GM12878 (cell line): ENCODE data around the gene ENG. TPM values are rescaled to one million over a fixed set of nuclear protein-coding genes. Genes with fewer than 3 reads are reported as not detected.
"Not testable (repeated sequence)": the region's sequence is repeated elsewhere in the genome, so short reads cannot be mapped to it uniquely, and the experiment has no call there.

ENCODE experiments used
- ATAC-seq: fragments of 200-7000 bp; cut with Tn5 transposase; 3 replicates; pipeline ENCODE4 v1.9.1; 2020; ENCODE audit warnings: mild to moderate bottlenecking, moderate library complexity
- BruUV-seq: library from RNA; stranded (reverse); fragments of 400-500 nt; replicated peaks from 2 replicates; lab custom pipeline; 2021; lab: Mats Ljungman, UMichigan
- CTCF ChIA-PET: fragments of 300-600 bp; sonication (Branson Sonifier 250); formaldehyde crosslinking; extraction: SDS; loops from one replicate; lab custom pipeline; 2021; ENCODE audit warnings: inconsistent platforms; lab: Yijun Ruan, JAX
- POLR2A ChIA-PET: fragments of 350-600 bp; formaldehyde crosslinking; extraction: SDS; loops from one replicate; lab custom pipeline; 2021; ENCODE audit warnings: inconsistent platforms; lab: Charles Lee
- RAD21 ChIA-PET: fragments of 300-600 bp; sonication (Branson Sonifier 250); formaldehyde crosslinking; loops from one replicate; lab custom pipeline; 2023; ENCODE audit warnings: antibody characterized with exemption; ENCODE audit not compliant: unreplicated experiment; lab: Charles Lee
- SMC1A ChIA-PET: fragments of 300-600 bp; sonication (Branson Sonifier 250); formaldehyde crosslinking; loops from one replicate; lab custom pipeline; 2023; ENCODE audit not compliant: unreplicated experiment, uncharacterized antibody; lab: Charles Lee
- DNase-seq: peaks from one replicate; pipeline ENCODE4 v3.0.0-alpha.2; 2011; ENCODE audit warnings: low read depth, low spot score
- FAIRE-seq: peaks from 3 replicates; lab custom pipeline; 2011; peaks lifted over from hg19 to GRCh38; lab: Jason Lieb, UNC
- H2AFZ ChIP-seq: 2 replicates; pipeline ENCODE4 v1.6.0; 2011; ENCODE audit warnings: low read depth, low read length, control low read depth; ENCODE audit not compliant: control insufficient read depth
- H3K27ac ChIP-seq: 2 replicates; pipeline ENCODE4 v1.5.1; 2011; ENCODE audit warnings: control low read depth; ENCODE audit not compliant: control insufficient read depth, insufficient read depth
- H3K27me3 ChIP-seq, 2 experiments: replicated peaks in 1 of 2; 2 replicates each; pipeline versions ENCODE4 v1.6.0 to v1.6.1; 2011; ENCODE audit warnings: low read length in 1 of 2; ENCODE audit not compliant: control insufficient read depth in 2 of 2, insufficient read depth in 2 of 2
- H3K36me3 ChIP-seq, 2 experiments: 2 replicates each; pipeline ENCODE4 v1.5.1; 2011; ENCODE audit warnings: low read length in 1 of 2; ENCODE audit not compliant: control insufficient read depth in 2 of 2, insufficient read depth in 2 of 2
- H3K4me1 ChIP-seq: 2 replicates; pipeline ENCODE4 v1.6.1; 2011; ENCODE audit warnings: mild to moderate bottlenecking, low read length, moderate library complexity, mixed read lengths; ENCODE audit not compliant: control insufficient read depth, insufficient read depth
- H3K4me2 ChIP-seq: 2 replicates; pipeline ENCODE4 v1.6.0; 2011; ENCODE audit warnings: control low read depth; ENCODE audit not compliant: control insufficient read depth, insufficient read depth
- H3K4me3 ChIP-seq: fragments of 200-600 bp; sonication (generic); 2 replicates; pipeline ENCODE4 v1.5.1; 2016
- H3K79me2 ChIP-seq: 2 replicates; pipeline ENCODE4 v1.6.0; 2011; ENCODE audit warnings: low read length; ENCODE audit not compliant: control insufficient read depth, insufficient read depth
- H3K9ac ChIP-seq: 2 replicates; pipeline ENCODE4 v1.8.0; 2011; ENCODE audit warnings: low read length, control low read depth, mixed read lengths; ENCODE audit not compliant: control insufficient read depth, insufficient read depth
- H3K9me3 ChIP-seq: replicated peaks from 3 replicates; pipeline ENCODE4 v1.5.1; 2011; ENCODE audit warnings: mild to moderate bottlenecking, low read length; ENCODE audit not compliant: control insufficient read depth, insufficient read depth
- H4K20me1 ChIP-seq: 2 replicates; pipeline ENCODE4 v1.6.0; 2011; ENCODE audit not compliant: control insufficient read depth, insufficient read depth
- ESRRA ChIP-seq: IDR thresholded peaks from 2 replicates; pipeline ENCODE4 v1.6.1; 2012; ENCODE audit warnings: mild to moderate bottlenecking, low read length, improper control_type of control experiment
- NFXL1 ChIP-seq: fragments of 450-650 bp; IDR thresholded peaks from 2 replicates; pipeline ENCODE4 v1.6.1; 2017; ENCODE audit warnings: antibody characterized with exemption, mild to moderate bottlenecking, borderline replicate concordance
- NR2C2 ChIP-seq: IDR thresholded peaks from 2 replicates; pipeline ENCODE4 v1.6.1; 2011; ENCODE audit warnings: borderline replicate concordance, low read depth; ENCODE audit not compliant: control insufficient read depth, insufficient read length
- RCOR1 ChIP-seq: conservative IDR thresholded peaks from 2 replicates; pipeline ENCODE4 v1.6.1; 2012; ENCODE audit warnings: low read depth, low read length, improper control_type of control experiment
- SREBF2 ChIP-seq: IDR thresholded peaks from 2 replicates; pipeline ENCODE4 v1.6.1; 2012; ENCODE audit warnings: mild to moderate bottlenecking, low read length
- WGBS: methylation state at CpG from one replicate; pipeline ENCODE4 v1.1.6; 2016; ENCODE audit warnings: low lambda C conversion rate; ENCODE audit not compliant: insufficient replicate concordance, insufficient coverage; ENCODE audit errors: missing lambda C conversion rate; 5-methylcytosine and 5-hydroxymethylcytosine counted together
- in situ Hi-C: fragments of 300-500 bp; cut with MboI; formaldehyde crosslinking; loops from 9 replicates; pipeline ENCODE4 v1.14.3; 2018; ENCODE audit warnings: mixed read lengths
- intact Hi-C: fragments of 100-400 bp; cut with micrococcal nuclease; formaldehyde crosslinking; loops from one replicate; pipeline ENCODE4 v1.14.2; 2022; ENCODE audit not compliant: unreplicated experiment
- polyA plus RNA-seq, 11 experiments: library from polyadenylated mRNA; depleted of rRNA in 4 of 11; unstranded in 6 of 11; stranded (reverse) in 5 of 11; fragments of >200 nt; fragmentation: Nextera tagmentation in 4 of 11; fragmentation: Illumina TruSeq in 1 of 11; extraction: Ambion mirVana in 4 of 11; extraction: Trizol in 1 of 11; gene quantifications; 1 replicate in 1 of 11; 2 replicates in 10 of 11; pipeline versions ENCODE4 v1.2.1 to v1.2.3, GENCODE V29; 2011 to 2016; ENCODE audit warnings: inconsistent platforms in 2 of 11, missing spikeins in 2 of 11, low read depth in 1 of 11
- total RNA-seq, 4 experiments: library from RNA; depleted of rRNA in 3 of 4; stranded (reverse); fragments of >200 nt in 3 of 4; fragmentation: Illumina TruSeq in 1 of 4; extraction: Trizol in 1 of 4; gene quantifications; 2 replicates each; pipeline versions ENCODE4 v1.2.1 to v1.2.3, GENCODE V29; 2013 to 2021
- TF ChIP-seq, protein P1 (sequence below): fragments of 450-650 bp; IDR thresholded peaks from 2 replicates; pipeline ENCODE4 v1.6.1; 2017; ENCODE audit warnings: borderline replicate concordance

The ENG gene
- total and polyA plus RNA-seq, 10 of the 15 experiments (the other 5 are each of a cell fraction or from before 2014, with no cell fraction given) = 0.14 to 10.1 (median 2.0) TPM

DNA sequence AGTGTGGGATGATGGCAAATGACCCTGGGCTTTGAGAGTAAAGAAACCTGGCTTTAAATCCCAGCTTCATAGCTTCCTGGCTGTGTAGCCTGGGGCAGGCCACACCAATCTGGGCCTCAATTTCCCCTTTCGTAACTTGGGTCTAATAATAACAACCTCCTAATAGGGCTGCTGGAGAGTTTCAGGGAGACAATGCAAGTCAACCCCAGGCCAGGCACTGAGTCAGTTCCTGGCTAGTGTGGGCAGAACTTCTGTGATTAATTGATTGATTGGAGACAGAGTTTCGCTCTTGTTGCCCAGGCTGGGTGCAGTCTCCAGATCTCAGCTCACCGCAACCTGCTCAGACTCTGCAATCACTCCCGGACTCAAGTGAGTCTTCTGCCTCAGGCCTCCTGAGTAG is 72.7 kb downstream of the ENG start (continued):
- TF ChIP-seq, protein P1, sequence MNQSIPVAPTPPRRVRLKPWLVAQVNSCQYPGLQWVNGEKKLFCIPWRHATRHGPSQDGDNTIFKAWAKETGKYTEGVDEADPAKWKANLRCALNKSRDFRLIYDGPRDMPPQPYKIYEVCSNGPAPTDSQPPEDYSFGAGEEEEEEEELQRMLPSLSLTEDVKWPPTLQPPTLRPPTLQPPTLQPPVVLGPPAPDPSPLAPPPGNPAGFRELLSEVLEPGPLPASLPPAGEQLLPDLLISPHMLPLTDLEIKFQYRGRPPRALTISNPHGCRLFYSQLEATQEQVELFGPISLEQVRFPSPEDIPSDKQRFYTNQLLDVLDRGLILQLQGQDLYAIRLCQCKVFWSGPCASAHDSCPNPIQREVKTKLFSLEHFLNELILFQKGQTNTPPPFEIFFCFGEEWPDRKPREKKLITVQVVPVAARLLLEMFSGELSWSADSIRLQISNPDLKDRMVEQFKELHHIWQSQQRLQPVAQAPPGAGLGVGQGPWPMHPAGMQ = no peak
- no peak for TF ChIP-seq NR2C2
- no peak for TF ChIP-seq ESRRA
- no peak for TF ChIP-seq NFXL1
- TF ChIP-seq SREBF2 = no peak
- no peak for TF ChIP-seq RCOR1

DNA sequence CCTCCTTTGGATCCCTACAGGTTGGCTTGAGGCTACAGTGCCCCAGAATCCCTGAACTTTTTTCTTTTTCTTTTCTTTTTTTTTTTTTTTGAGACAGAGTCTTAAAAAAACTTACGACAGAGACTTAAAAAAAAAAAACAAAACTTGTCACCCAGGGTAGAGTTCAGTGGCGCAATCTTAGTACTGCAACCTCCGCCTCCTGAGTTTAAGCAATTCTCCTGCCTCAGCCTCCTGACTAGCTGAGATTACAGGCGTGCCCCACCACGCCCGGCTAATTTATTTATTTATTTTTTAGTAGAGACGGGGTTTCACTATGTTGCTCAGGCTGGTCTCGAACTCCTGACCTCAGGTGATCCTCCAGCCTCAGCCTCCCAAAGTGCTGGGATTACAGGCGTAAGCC is 73.5 kb downstream of the ENG start:
- H3K27ac ChIP-seq, in situ Hi-C loops, H3K36me3 ChIP-seq, DNase-seq, H4K20me1 ChIP-seq, FAIRE-seq, H3K9me3 ChIP-seq, H3K4me3 ChIP-seq, RAD21 ChIA-PET, H3K27me3 ChIP-seq, H3K4me2 ChIP-seq, H2AFZ ChIP-seq, ATAC-seq, H3K9ac ChIP-seq, BruUV-seq: not testable (repeated sequence)
- Histone ChIP-seq H3K4me1 (peaks cover 49% of the 10 kb centered on the region), H3K79me2 (peaks cover 36% of the 10 kb centered on the region)
- CTCF ChIA-PET = interaction anchor here (0.6 kb wide), 1 partner anchor 46 kb away, joined by 3 read pairs; the partner anchor contains the start of gene TOR2A
- 98% methylated on average over 7 of the region's 9 CpGs for WGBS
- SMC1A ChIA-PET = interaction anchor here (1.2 kb wide), 1 partner anchor 46 kb away, joined by 3 read pairs; the partner anchor contains the start of gene TOR2A
- intact Hi-C loops = loop anchor here (10.0 kb wide), 1 partner anchor 284 kb away; the partner anchor contains the start of genes NAIF1 and SLC25A25
- POLR2A ChIA-PET = interaction anchor here (2.6 to 3.6 kb wide), 2 partner anchors 11 to 125 kb away, joined by 11 to 42 read pairs; no protein-coding TSS in a partner anchor
